Heart right ventricle (tissue), 16 donors: Measurements from ENCODE around the gene NBEAL2. TPM values are rescaled to one million over a fixed set of nuclear protein-coding genes. Genes with fewer than 3 reads are reported as not detected.

Experiments used
- ATAC-seq, 8 donors: fragments of 200-7000 bp; cut with Tn5 transposase; one replicate each; pipeline ENCODE4 v1.9.1; 2020; ENCODE audit warnings: mild to moderate bottlenecking in 8 of 8, moderate library complexity in 8 of 8, moderate number of reproducible peaks in 1 of 8
- DNase-seq, 2 donors: peaks; one replicate each; pipeline ENCODE4 v3.0.0-alpha.2; 2020
- H3K27ac ChIP-seq, 10 donors: fragments of 200-600 bp; sonication (generic) in 2 of 10; one replicate each; pipeline versions ENCODE4 v1.5.0 to v1.8.0; 2020 to 2022; ENCODE audit warnings: mild to moderate bottlenecking in 3 of 10
- H3K27me3 ChIP-seq, 7 donors: fragments of 200-600 bp; one replicate each; pipeline ENCODE4 v1.8.0; 2021 to 2022; ENCODE audit warnings: mild to moderate bottlenecking in 2 of 7
- H3K36me3 ChIP-seq, 9 donors: fragments of 200-600 bp; sonication (generic) in 1 of 9; one replicate each; pipeline versions ENCODE4 v1.5.0 to v1.8.0; 2020 to 2022; ENCODE audit warnings: mild to moderate bottlenecking in 2 of 9
- H3K4me1 ChIP-seq, 9 donors: fragments of 200-600 bp; sonication (generic) in 1 of 9; one replicate each; pipeline versions ENCODE4 v1.5.0 to v1.8.0; 2020 to 2022; ENCODE audit warnings: mild to moderate bottlenecking in 4 of 9
- H3K4me3 ChIP-seq, 10 donors: fragments of 200-600 bp; sonication (generic) in 2 of 10; one replicate each; pipeline versions ENCODE4 v1.5.0 to v1.8.0; 2020 to 2022; ENCODE audit warnings: mild to moderate bottlenecking in 7 of 10, moderate library complexity in 2 of 10
- H3K9me3 ChIP-seq, 11 donors: fragments of 200-600 bp in 10 of 11; sonication (generic) in 2 of 11; one replicate each; pipeline versions ENCODE4 v1.5.0 to v1.8.0; 2013 to 2022; ENCODE audit warnings: mild to moderate bottlenecking in 2 of 11, control low read depth in 1 of 11, moderate library complexity in 1 of 11
- CTCF ChIP-seq, 9 donors: fragments of 200-600 bp; sonication (generic) in 2 of 9; IDR thresholded peaks; one replicate each; pipeline versions ENCODE4 v1.5.0 to v1.8.0; 2021 to 2022; ENCODE audit warnings: antibody characterized with exemption in 9 of 9, mild to moderate bottlenecking in 5 of 9, moderate library complexity in 1 of 9
- WGBS, 2 donors: extraction: QIAGEN DNeasy Blood & Tissue Kit; methylation state at CpG; one replicate each; pipeline ENCODE4 v1.1.7; 2013; ENCODE audit warnings: inconsistent platforms in 1 of 2; 5-methylcytosine and 5-hydroxymethylcytosine counted together
- intact Hi-C, 10 donors: fragments of 100-400 bp; cut with DNase I; formaldehyde crosslinking; loops; one replicate each; pipeline versions ENCODE4 v1.11.1 to v1.14.2; 2022
- polyA plus RNA-seq, 2 donors: library from polyadenylated mRNA; stranded (reverse); fragments of 200-250 nt; gene quantifications; one replicate each; pipeline ENCODE4 v1.2.3, GENCODE V29; 2013
- total RNA-seq, 10 donors: library from RNA; stranded (reverse); fragmentation: NEBNext Ultra II Directional in 3 of 10; extraction: Animal tissue kit (Norgen Biotek cat#: 25700) in 3 of 10; gene quantifications; one replicate each; pipeline versions ENCODE4 v1.2.1 to v1.2.4, GENCODE V29; 2021 to 2023
- donor health status: Arrhythmogenic right ventricular cardiomyopathy.
- donor health status: ischemic (EF 13 %, LVEDD 7.1; RV severe dilation, severe dysfunction).
- donor health status: healthy with polysubstance abuse.
- donor health status: DM: no; HTN: yes; CAD: no.
- donor health status: DM: no; HTN: no; CAD: no.
- donor health status: ischemic (EF 25% LVEDD 6.9; RV normal size, moderate dysfunction).
- donor health status: ischemic (EF 25% LVEDD 5.7; RV mildly dilated, moderate dysfunction).
- donor health status: healthy.
- donor health status: DM: yes; HTN: yes; CAD: no.
- donor health status: Ischemic cardiomyopathy.
- donor health status: ischemic (EF 35%, LVEDD 5.7; RV mildly dilated, moderate dysfunction).
- donor health status: nonischemic (EF 11% LVEDD 7.7; RV severe dilation, severe dysfunction).
- donor health status: DM: yes; HTN: yes; CAD: no.
- donor health status: PGD.
- donor health status: ischemic (EF 29% LVEDD 5.4; RV normal size, mild dysfunction).
- donor health status: nonischemic (EF 23%, LVEDD 6.1; RV moderate dilation, normal function).

The NBEAL2 gene
- total and polyA plus RNA-seq, 12 donors, result 7.6 to 51.1 (median 13.7) TPM

- ATAC-seq (no peak), DNase-seq (no peak)
- no peak overlapping the region for H3K27ac ChIP-seq
- no peaks in the 10 kb centered on the region for H3K9me3 ChIP-seq
- no peaks in the 10 kb centered on the region for H3K27me3 ChIP-seq
- 84 to 90% methylated on average over 22 of the region's 22 CpGs for WGBS, 2 donors
- no peak overlapping the region for H3K4me3 ChIP-seq
- peaks cover 0 to 96% (median 0%) of the 10 kb centered on the region in 9 donors for H3K36me3 ChIP-seq
- TF ChIP-seq CTCF (IDR thresholded peaks at IDR 0.05), result peak in 1 of 9 donors; percentile 16
- peaks cover 0 to 14% (median 0%) of the 10 kb centered on the region in 9 donors for H3K4me1 ChIP-seq
- intact Hi-C loops, result loop anchor here in 8 of 10 donors (1.0 to 10.0 kb wide), 5 partner anchors 74 to 294 kb away; partner anchors contain the start of gene TMIE (in 4 of the 8)
Measured at GRCh38 chr3:46998852-46999515, 19.5 kb downstream of the NBEAL2 start.

- no peak for TF ChIP-seq CTCF (IDR thresholded peaks at IDR 0.05)
- ATAC-seq (no peak), DNase-seq (peak in 1 of 2 donors; percentile 9)
- peaks cover 0 to 96% (median 0%) of the 10 kb centered on the region in 9 donors for H3K36me3 ChIP-seq
- no peaks in the 10 kb centered on the region for H3K9me3 ChIP-seq
- no peak overlapping the region for H3K4me3 ChIP-seq
- H3K4me1 ChIP-seq, result peaks cover 0 to 14% (median 0%) of the 10 kb centered on the region in 9 donors
- 94 to 96% methylated on average over 14 of the region's 14 CpGs for WGBS, 2 donors
- H3K27me3 ChIP-seq, result no peaks in the 10 kb centered on the region
- intact Hi-C loops, result loop anchor here in 8 of 10 donors (2.0 to 10.0 kb wide), 4 partner anchors 75 to 295 kb away; partner anchors contain the start of gene TMIE (in 6 of the 8)
- no peak overlapping the region for H3K27ac ChIP-seq
Measured at GRCh38 chr3:46999516-47000197, 20.2 kb downstream of the NBEAL2 start.

- TF ChIP-seq CTCF (IDR thresholded peaks at IDR 0.05), result no peak
- 96% methylated on average over 10 of the region's 10 CpGs for WGBS, 2 donors
- no peak overlapping the region for H3K27ac ChIP-seq
- peaks cover 0 to 14% (median 0%) of the 10 kb centered on the region in 9 donors for H3K4me1 ChIP-seq
- H3K9me3 ChIP-seq, result no peaks in the 10 kb centered on the region
- intact Hi-C loops, result loop anchor here in 3 of 10 donors (5.0 to 10.0 kb wide), 2 partner anchors 78 to 296 kb away; partner anchors contain the start of gene TMIE (in 2 of the 3)
- no peaks in the 10 kb centered on the region for H3K27me3 ChIP-seq
- peaks cover 0 to 96% (median 0%) of the 10 kb centered on the region in 9 donors for H3K36me3 ChIP-seq
- H3K4me3 ChIP-seq, result no peak overlapping the region
- ATAC-seq (no peak), DNase-seq (no peak)
Measured at GRCh38 chr3:47000198-47000815, 20.8 kb downstream of the NBEAL2 start.
